ENCODE results near the gene EID1. TPM values are rescaled to one million over a fixed set of nuclear protein-coding genes. Genes with fewer than 3 reads are reported as not detected.

Gene EID1
- total RNA-seq, 1 donor from 2014 or later = 216 TPM

GRCh38 chr15:48868536-48868935, 9.4 kb upstream of the EID1 start:
- DNase-seq (ENCODE audit: low read depth) = peak; percentile 77

GRCh38 chr15:48869966-48870365, 8.0 kb upstream of the EID1 start:
- DNase-seq (ENCODE audit: low read depth) = peak; percentile 33

GRCh38 chr15:48871542-48871941, 6.4 kb upstream of the EID1 start:
- no peak for DNase-seq (ENCODE audit: low read depth)

GRCh38 chr15:48872632-48873031, 5.3 kb upstream of the EID1 start:
- DNase-seq (ENCODE audit: low read depth) = no peak

- DNase-seq (ENCODE audit: low read depth) = no peak
These were observed 2.5 kb upstream of the EID1 start for GRCh38 chr15:48875241-48875960.

- DNase-seq (ENCODE audit: low read depth) = no peak
These were observed 1.9 kb upstream of the EID1 start for GRCh38 chr15:48876057-48876456.

- DNase-seq (ENCODE audit: low read depth) = no peak
These were observed 2.2 kb downstream of the EID1 start for GRCh38 chr15:48880070-48880634.

- DNase-seq (ENCODE audit: low read depth) = no peak
These were observed 5.8 kb downstream of the EID1 start for GRCh38 chr15:48883699-48884098.

- DNase-seq (ENCODE audit: low read depth) = no peak
These were observed 9.2 kb downstream of the EID1 start for GRCh38 chr15:48887144-48887543.

- DNase-seq (ENCODE audit: low read depth) = no peak
These were observed 10.3 kb downstream of the EID1 start for GRCh38 chr15:48888191-48888590.

- DNase-seq (ENCODE audit: low read depth) = no peak
These were observed 10.9 kb downstream of the EID1 start for GRCh38 chr15:48888836-48889235.

- DNase-seq (ENCODE audit: low read depth) = no peak
These were observed 12.0 kb downstream of the EID1 start for GRCh38 chr15:48889925-48890324.

GRCh38 chr15:48890375-48890972, 12.5 kb downstream of the EID1 start:
- DNase-seq (ENCODE audit: low read depth) = no peak

GRCh38 chr15:48891232-48891765, 13.4 kb downstream of the EID1 start:
- DNase-seq (ENCODE audit: low read depth) = no peak

- DNase-seq (ENCODE audit: low read depth) = no peak
These were observed 15.4 kb downstream of the EID1 start for GRCh38 chr15:48893311-48893710.

- peak; percentile 23 for DNase-seq (ENCODE audit: low read depth)
These were observed 19.2 kb downstream of the EID1 start for GRCh38 chr15:48896869-48897814.

- DNase-seq (ENCODE audit: low read depth) = no peak
These were observed 20.1 kb downstream of the EID1 start for GRCh38 chr15:48898032-48898431.

GRCh38 chr15:48898446-48898845, 20.5 kb downstream of the EID1 start:
- no peak for DNase-seq (ENCODE audit: low read depth)

- no peak for DNase-seq (ENCODE audit: low read depth)
These were observed 21.9 kb downstream of the EID1 start for GRCh38 chr15:48899793-48900192.

GRCh38 chr15:48904758-48905157, 26.8 kb downstream of the EID1 start:
- DNase-seq (ENCODE audit: low read depth) = no peak

- DNase-seq (ENCODE audit: low read depth) = no peak
These were observed 27.3 kb downstream of the EID1 start for GRCh38 chr15:48905216-48905615.

- no peak for DNase-seq (ENCODE audit: low read depth)
These were observed 27.9 kb downstream of the EID1 start for GRCh38 chr15:48905847-48906246.
